Measurements from ENCODE around the gene LRP4. TPM values are rescaled to one million over a fixed set of nuclear protein-coding genes. Genes with fewer than 3 reads are reported as not detected.

LRP4 gene
- polyA plus RNA-seq, 1 donor from 2014 or later: not detected

- no peak for TF ChIP-seq EZH2 (IDR thresholded peaks at IDR 0.05; ENCODE audit: borderline replicate concordance, insufficient read depth, low read length, poor library complexity, severe bottlenecking)
- no peak for TF ChIP-seq MXI1 (conservative IDR thresholded peaks at IDR 0.05; ENCODE audit: poor library complexity, severe bottlenecking)
- no peak for TF ChIP-seq SMC3 (conservative IDR thresholded peaks at IDR 0.05; ENCODE audit: poor library complexity)
- TF ChIP-seq REST (IDR thresholded peaks at IDR 0.05; ENCODE audit: borderline replicate concordance): no peak
- no peak for TF ChIP-seq TAF1 (IDR thresholded peaks at IDR 0.05; ENCODE audit: low read depth)
- no peak for TF ChIP-seq EP300 (conservative IDR thresholded peaks at IDR 0.05; ENCODE audit: poor library complexity, severe bottlenecking)
- TF ChIP-seq POLR2AphosphoS5 (IDR thresholded peaks at IDR 0.05): no peak
- no peak for TF ChIP-seq CTCF (IDR thresholded peaks at IDR 0.05; ENCODE audit: poor library complexity, severe bottlenecking)
- TF ChIP-seq RAD21 (conservative IDR thresholded peaks at IDR 0.05): no peak
- H3K9me2 ChIP-seq (ENCODE audit: insufficient read depth, low read length): no peaks in the 10 kb centered on the region
- H3K27me3 ChIP-seq (ENCODE audit: insufficient read depth, low read depth, low read length): no peaks in the 10 kb centered on the region
- no peak overlapping the region for H2AFZ ChIP-seq (ENCODE audit: low read depth, low read length)
- no peak overlapping the region for H3K27ac ChIP-seq (ENCODE audit: low read length)
- no peak overlapping the region for H3K4me3 ChIP-seq (ENCODE audit: low read length)
- no peak overlapping the region for H3K9ac ChIP-seq (ENCODE audit: low read length)
- no peaks in the 10 kb centered on the region for H4K20me1 ChIP-seq (ENCODE audit: insufficient read depth)
- no peaks in the 10 kb centered on the region for H3K9me3 ChIP-seq (ENCODE audit: low read length)
- H3K79me2 ChIP-seq (replicated peaks; ENCODE audit: insufficient read depth, low read length): peaks cover 83% of the 10 kb centered on the region
- no peaks in the 10 kb centered on the region for H3F3A ChIP-seq (ENCODE audit: insufficient read depth, low read length, poor library complexity, severe bottlenecking)
- H3K4me2 ChIP-seq (ENCODE audit: low read length): no peak overlapping the region
- no peaks in the 10 kb centered on the region for H3K36me3 ChIP-seq (ENCODE audit: insufficient read depth, low read length)
Measured at GRCh38 chr11:46834821-46835220, 83.5 kb downstream of the LRP4 start.

- Histone ChIP-seq H3K9me2 (ENCODE audit: insufficient read depth, low read length) (no peaks in the 10 kb centered on the region), H3K79me2 (replicated peaks; ENCODE audit: insufficient read depth, low read length) (peaks cover 82% of the 10 kb centered on the region), H3K9ac (ENCODE audit: low read length) (no peak overlapping the region), H3F3A (ENCODE audit: insufficient read depth, low read length, poor library complexity, severe bottlenecking) (no peaks in the 10 kb centered on the region), H3K27ac (ENCODE audit: low read length) (no peak overlapping the region), H3K9me3 (ENCODE audit: low read length) (no peaks in the 10 kb centered on the region), H4K20me1 (ENCODE audit: insufficient read depth) (no peaks in the 10 kb centered on the region), H3K36me3 (ENCODE audit: insufficient read depth, low read length) (no peaks in the 10 kb centered on the region), H2AFZ (ENCODE audit: low read depth, low read length) (no peak overlapping the region), H3K4me3 (ENCODE audit: low read length) (no peak overlapping the region), H3K4me2 (ENCODE audit: low read length) (no peak overlapping the region), H3K27me3 (ENCODE audit: insufficient read depth, low read depth, low read length) (no peaks in the 10 kb centered on the region)
- TF ChIP-seq RAD21 (conservative IDR thresholded peaks at IDR 0.05) (no peak), EP300 (conservative IDR thresholded peaks at IDR 0.05; ENCODE audit: poor library complexity, severe bottlenecking) (no peak), EZH2 (IDR thresholded peaks at IDR 0.05; ENCODE audit: borderline replicate concordance, insufficient read depth, low read length, poor library complexity, severe bottlenecking) (no peak)
Measured at GRCh38 chr11:46832511-46833214, 85.7 kb downstream of the LRP4 start.
